Keratinocyte (primary cell): ENCODE data around the gene ASTN2. TPM values are rescaled to one million over a fixed set of nuclear protein-coding genes. Genes with fewer than 3 reads are reported as not detected.

Source experiments
- DNase-seq: peaks from one replicate; pipeline ENCODE4 v3.0.0-alpha.2; 2011; ENCODE audit warnings: low read depth, missing footprints, low spot score
- FAIRE-seq: peaks from 2 replicates; lab custom pipeline; 2011; peaks lifted over from hg19 to GRCh38; lab: Jason Lieb, UNC
- H2AFZ ChIP-seq: 2 replicates; pipeline ENCODE4 v1.6.0; 2012; ENCODE audit warnings: low read length, control low read depth, inconsistent platforms; ENCODE audit not compliant: control insufficient read depth
- H3K27ac ChIP-seq: 2 replicates; pipeline ENCODE4 v1.5.1; 2011; ENCODE audit warnings: low read length; ENCODE audit not compliant: control insufficient read depth, insufficient read depth
- H3K27me3 ChIP-seq: 3 replicates; pipeline ENCODE4 v1.6.0; 2011; ENCODE audit warnings: low read length; ENCODE audit not compliant: control insufficient read depth, insufficient read depth; ENCODE audit errors: extremely low read depth
- H3K36me3 ChIP-seq, 2 experiments: 2 replicates in 1 of 2; 3 replicates in 1 of 2; pipeline ENCODE4 v1.5.1; 2011; ENCODE audit warnings: low read length in 2 of 2, mild to moderate bottlenecking in 1 of 2; ENCODE audit not compliant: control insufficient read depth in 2 of 2, insufficient read depth in 2 of 2; ENCODE audit errors: extremely low read depth in 1 of 2
- H3K4me1 ChIP-seq: 3 replicates; pipeline ENCODE4 v1.5.1; 2011; ENCODE audit warnings: low read length; ENCODE audit not compliant: control insufficient read depth, insufficient read depth; ENCODE audit errors: extremely low read depth
- H3K4me2 ChIP-seq: 3 replicates; pipeline ENCODE4 v1.6.0; 2011; ENCODE audit warnings: low read depth, low read length; ENCODE audit not compliant: control insufficient read depth, insufficient read depth; ENCODE audit errors: extremely low read depth
- H3K4me3 ChIP-seq, 3 experiments: fragments of 200-600 bp in 1 of 3; sonication (generic) in 1 of 3; 2 replicates in 2 of 3; 3 replicates in 1 of 3; pipeline ENCODE4 v1.5.1; 2011 to 2016; ENCODE audit warnings: low read length in 3 of 3, mild to moderate bottlenecking in 3 of 3, control low read depth in 2 of 3, inconsistent platforms in 1 of 3, low read depth in 1 of 3, mixed read lengths in 1 of 3, mixed run types in 1 of 3, moderate library complexity in 1 of 3; ENCODE audit not compliant: control insufficient read depth in 2 of 3, insufficient read depth in 2 of 3; ENCODE audit errors: extremely low read depth in 1 of 3
- H3K79me2 ChIP-seq: 2 replicates; pipeline ENCODE4 v1.6.0; 2012; ENCODE audit warnings: low read length; ENCODE audit not compliant: control insufficient read depth, insufficient read depth
- H3K9ac ChIP-seq: 3 replicates; pipeline ENCODE4 v1.6.0; 2011; ENCODE audit warnings: low read length; ENCODE audit not compliant: control insufficient read depth, insufficient read depth; ENCODE audit errors: extremely low read depth
- H3K9me1 ChIP-seq: 3 replicates; pipeline ENCODE4 v1.6.0; 2011; ENCODE audit warnings: low read length; ENCODE audit not compliant: control insufficient read depth, insufficient read depth; ENCODE audit errors: extremely low read depth
- H3K9me3 ChIP-seq: 2 replicates; pipeline ENCODE4 v1.5.1; 2012; ENCODE audit warnings: low read depth, low read length; ENCODE audit not compliant: control insufficient read depth
- H4K20me1 ChIP-seq: 3 replicates; pipeline ENCODE4 v1.6.0; 2011; ENCODE audit warnings: low read length; ENCODE audit not compliant: control insufficient read depth, insufficient read depth; ENCODE audit errors: extremely low read depth
- EZH2 ChIP-seq: IDR thresholded peaks from one replicate; pipeline ENCODE4 v1.6.1; 2012; ENCODE audit warnings: inconsistent platforms, mild to moderate bottlenecking, low read length, moderate library complexity
- dilution Hi-C: fragments of 300-500 bp; cut with MboI; formaldehyde crosslinking; loops from one replicate; pipeline ENCODE4 v1.7.0; 2020; ENCODE audit warnings: low sequenced_read_pairs; ENCODE audit not compliant: extremely low pct_ligation_motif_present
- polyA plus RNA-seq, 5 experiments: library from polyadenylated mRNA; depleted of rRNA in 3 of 5; stranded (reverse) in 3 of 5; stranded (forward) in 1 of 5; unstranded in 1 of 5; fragments of >200 nt; gene quantifications; 1 replicate in 1 of 5; 2 replicates in 3 of 5; 3 replicates in 1 of 5; pipeline versions ENCODE4 v1.2.1 to v1.2.3, GENCODE V29; 2011 to 2012; ENCODE audit warnings: missing spikeins in 2 of 5, low read depth in 1 of 5, low replicate concordance in 1 of 5
- TF ChIP-seq, protein P1 (sequence below), 3 experiments: IDR thresholded peaks in 1 of 3; conservative IDR thresholded peaks in 1 of 3; optimal IDR thresholded peaks in 1 of 3; 2 replicates in 2 of 3; 3 replicates in 1 of 3; pipeline versions ENCODE3 to v1.5.1; 2011; ENCODE audit warnings: low read length in 3 of 3, mild to moderate bottlenecking in 3 of 3, moderate library complexity in 2 of 3, control low read depth in 1 of 3, inconsistent platforms in 1 of 3; ENCODE audit not compliant: insufficient read depth in 2 of 3; ENCODE audit errors: extremely low read depth in 1 of 3

Gene ASTN2
- polyA plus RNA-seq, 1 donor (not counting 4 experiments of a cell fraction or from before 2014, with no cell fraction given): 0.31 TPM

DNA sequence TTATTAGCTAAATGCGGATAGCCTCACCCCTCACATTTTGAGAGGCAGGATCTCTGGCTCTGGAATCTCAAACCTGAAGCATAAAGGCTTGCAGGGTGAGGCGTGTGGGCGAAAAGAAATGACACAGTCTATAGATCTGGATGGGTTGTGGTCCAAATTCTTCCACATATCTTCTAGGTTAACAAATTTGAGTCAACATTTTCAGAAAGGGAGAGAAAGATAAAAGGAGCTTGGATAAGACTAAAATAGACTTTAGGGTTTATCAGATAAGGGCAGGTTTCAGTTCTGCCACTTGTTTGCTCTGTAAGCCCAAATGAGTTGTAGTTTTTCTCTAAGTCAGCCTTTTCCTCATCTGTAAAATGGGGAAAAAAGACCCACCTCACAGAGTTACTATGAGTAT lies 506.9 kb downstream of the ASTN2 start:
- Histone ChIP-seq H3K27ac (no peak overlapping the region), H3K9ac (no peak overlapping the region), H3K79me2 (no peaks in the 10 kb centered on the region), H3K4me3 (no peak overlapping the region), H4K20me1 (no peaks in the 10 kb centered on the region), H3K9me3 (no peaks in the 10 kb centered on the region), H3K36me3 (no peaks in the 10 kb centered on the region), H3K27me3 (no peaks in the 10 kb centered on the region), H2AFZ (no peak overlapping the region), H3K4me2 (no peak overlapping the region), H3K9me1 (peaks cover 2% of the 10 kb centered on the region), H3K4me1 (no peaks in the 10 kb centered on the region)
- DNase-seq (no peak), FAIRE-seq (no peak)
- dilution Hi-C loops: no loop called here
- TF ChIP-seq EZH2: no peak
- TF ChIP-seq, protein P1, sequence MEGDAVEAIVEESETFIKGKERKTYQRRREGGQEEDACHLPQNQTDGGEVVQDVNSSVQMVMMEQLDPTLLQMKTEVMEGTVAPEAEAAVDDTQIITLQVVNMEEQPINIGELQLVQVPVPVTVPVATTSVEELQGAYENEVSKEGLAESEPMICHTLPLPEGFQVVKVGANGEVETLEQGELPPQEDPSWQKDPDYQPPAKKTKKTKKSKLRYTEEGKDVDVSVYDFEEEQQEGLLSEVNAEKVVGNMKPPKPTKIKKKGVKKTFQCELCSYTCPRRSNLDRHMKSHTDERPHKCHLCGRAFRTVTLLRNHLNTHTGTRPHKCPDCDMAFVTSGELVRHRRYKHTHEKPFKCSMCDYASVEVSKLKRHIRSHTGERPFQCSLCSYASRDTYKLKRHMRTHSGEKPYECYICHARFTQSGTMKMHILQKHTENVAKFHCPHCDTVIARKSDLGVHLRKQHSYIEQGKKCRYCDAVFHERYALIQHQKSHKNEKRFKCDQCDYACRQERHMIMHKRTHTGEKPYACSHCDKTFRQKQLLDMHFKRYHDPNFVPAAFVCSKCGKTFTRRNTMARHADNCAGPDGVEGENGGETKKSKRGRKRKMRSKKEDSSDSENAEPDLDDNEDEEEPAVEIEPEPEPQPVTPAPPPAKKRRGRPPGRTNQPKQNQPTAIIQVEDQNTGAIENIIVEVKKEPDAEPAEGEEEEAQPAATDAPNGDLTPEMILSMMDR (optimal IDR thresholded peaks at IDR 0.05 in 1 of 3, IDR thresholded peaks at IDR 0.05 in 1 of 3, conservative IDR thresholded peaks at IDR 0.05 in 1 of 3; ENCODE audit: extremely low read depth in 1 of 3, insufficient read depth in 2 of 3, low read length in 3 of 3): no peak

DNA sequence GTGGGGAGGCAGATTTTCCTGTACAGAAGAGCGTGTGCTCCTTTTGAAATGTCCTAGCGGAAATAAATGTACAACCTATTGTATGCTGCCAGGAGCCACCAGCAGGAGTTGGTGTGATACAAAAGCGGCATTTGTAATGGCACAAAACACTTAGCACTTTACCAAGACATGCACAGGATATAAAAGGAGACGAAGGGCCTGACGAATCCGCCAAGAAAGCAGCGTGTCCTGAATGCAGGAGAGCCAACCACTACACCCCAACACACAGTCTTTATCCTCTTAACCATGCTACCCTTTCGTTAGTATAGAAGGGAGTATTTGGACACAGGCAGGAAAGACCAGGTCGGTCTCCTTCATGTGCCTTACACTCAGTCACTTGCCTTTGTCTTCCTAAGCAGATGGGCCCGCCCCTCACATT lies 509.7 kb downstream of the ASTN2 start:
- H2AFZ ChIP-seq: no peak overlapping the region
- no peaks in the 10 kb centered on the region for H3K4me1 ChIP-seq
- DNase-seq (no peak), FAIRE-seq (no peak)
- H3K9me1 ChIP-seq: peaks cover 2% of the 10 kb centered on the region
- H3K79me2 ChIP-seq: no peaks in the 10 kb centered on the region
- H3K27me3 ChIP-seq: no peaks in the 10 kb centered on the region
- H4K20me1 ChIP-seq: no peaks in the 10 kb centered on the region
- H3K9ac ChIP-seq: no peak overlapping the region
- no peak for TF ChIP-seq EZH2
- TF ChIP-seq, protein P1 (optimal IDR thresholded peaks at IDR 0.05 in 1 of 3, IDR thresholded peaks at IDR 0.05 in 1 of 3, conservative IDR thresholded peaks at IDR 0.05 in 1 of 3; ENCODE audit: extremely low read depth in 1 of 3, insufficient read depth in 2 of 3, low read length in 3 of 3): no peak
- H3K4me3 ChIP-seq: no peak overlapping the region
- no peaks in the 10 kb centered on the region for H3K9me3 ChIP-seq
- H3K36me3 ChIP-seq: no peaks in the 10 kb centered on the region
- dilution Hi-C loops: no loop called here
- no peak overlapping the region for H3K4me2 ChIP-seq
- H3K27ac ChIP-seq: no peak overlapping the region
